GM23338 (cell line): ENCODE measurements around the gene CACNG7. TPM values are rescaled to one million over a fixed set of nuclear protein-coding genes. Genes with fewer than 3 reads are reported as not detected.

ENCODE experiments used
- ATAC-seq: fragments of 200-7000 bp; cut with Tn5 transposase; 3 replicates; pipeline ENCODE4 v1.9.1; 2020
- DNase-seq: peaks from one replicate; pipeline ENCODE4 v3.0.0-alpha.2; 2015; ENCODE audit warnings: low spot score
- H2AFZ ChIP-seq: fragments of 200-600 bp; sonication (generic); 2 replicates; pipeline ENCODE4 v1.8.0; 2016; ENCODE audit warnings: antibody characterized with exemption, mild to moderate bottlenecking, moderate library complexity
- H3F3A ChIP-seq: fragments of 200-600 bp; sonication (generic); replicated peaks from 2 replicates; pipeline ENCODE4 v1.8.0; 2017; ENCODE audit warnings: antibody characterized with exemption, mixed run types, low read depth
- H3K27ac ChIP-seq: fragments of 200-600 bp; sonication (generic); 2 replicates; pipeline ENCODE4 v1.6.1; 2016; ENCODE audit warnings: low read depth
- H3K27me3 ChIP-seq: fragments of 200-600 bp; sonication (generic); 2 replicates; pipeline ENCODE4 v1.8.0; 2016; ENCODE audit warnings: mild to moderate bottlenecking, mixed run types, moderate library complexity; ENCODE audit not compliant: insufficient read depth
- H3K36me3 ChIP-seq: fragments of 200-600 bp; sonication (generic); 2 replicates; pipeline ENCODE4 v1.8.0; 2016; ENCODE audit warnings: mild to moderate bottlenecking; ENCODE audit not compliant: insufficient read depth
- H3K4me1 ChIP-seq: fragments of 200-600 bp; sonication (generic); 2 replicates; pipeline ENCODE4 v1.8.0; 2016; ENCODE audit warnings: mild to moderate bottlenecking, moderate library complexity; ENCODE audit not compliant: insufficient read depth
- H3K4me2 ChIP-seq: fragments of 200-600 bp; sonication (generic); 2 replicates; pipeline ENCODE4 v1.7.1; 2017; ENCODE audit warnings: mixed run types
- H3K4me3 ChIP-seq: fragments of 200-600 bp; sonication (generic); 2 replicates; pipeline ENCODE4 v1.6.1; 2016; ENCODE audit warnings: mixed run types
- H3K79me2 ChIP-seq: fragments of 200-600 bp; sonication (generic); replicated peaks from 2 replicates; pipeline ENCODE4 v1.8.0; 2017; ENCODE audit warnings: mild to moderate bottlenecking; ENCODE audit not compliant: insufficient read depth
- H3K9me2 ChIP-seq: fragments of 200-600 bp; sonication (generic); 2 replicates; pipeline ENCODE4 v1.8.0; 2017; ENCODE audit not compliant: insufficient read depth
- H4K20me1 ChIP-seq: fragments of 200-600 bp; sonication (generic); replicated peaks from 2 replicates; pipeline ENCODE4 v1.8.0; 2017; ENCODE audit warnings: mild to moderate bottlenecking; ENCODE audit not compliant: insufficient read depth
- H3K27ac Mint-ChIP-seq: 2 replicates; pipeline ENCODE4 v1.8.0; 2020; ENCODE audit warnings: inconsistent platforms, mild to moderate bottlenecking, moderate library complexity, mixed read lengths
- H3K27me3 Mint-ChIP-seq: 3 replicates; pipeline ENCODE4 v1.8.0; 2022; ENCODE audit warnings: low read depth, mild to moderate bottlenecking, moderate library complexity, mixed read lengths, inconsistent platforms; ENCODE audit not compliant: insufficient read depth, poor library complexity
- H3K36me3 Mint-ChIP-seq: 3 replicates; pipeline ENCODE4 v1.8.0; 2021; ENCODE audit warnings: low read depth, mild to moderate bottlenecking, inconsistent platforms, moderate library complexity, mixed read lengths
- H3K4me1 Mint-ChIP-seq: 3 replicates; pipeline ENCODE4 v1.8.0; 2020; ENCODE audit warnings: mild to moderate bottlenecking, inconsistent platforms, mixed read lengths
- H3K4me3 Mint-ChIP-seq: 3 replicates; pipeline ENCODE4 v1.8.0; 2021; ENCODE audit warnings: moderate library complexity, mild to moderate bottlenecking, inconsistent platforms, mixed read lengths
- H3K9me3 Mint-ChIP-seq: 3 replicates; pipeline ENCODE4 v1.8.0; 2020; ENCODE audit warnings: moderate library complexity, mild to moderate bottlenecking, inconsistent platforms, mixed read lengths
- CREB1 ChIP-seq: fragments of 250-450 bp; sonication (Bioruptor Pico); IDR thresholded peaks from 2 replicates; pipeline ENCODE4 v1.5.0; 2020; ENCODE audit warnings: low read depth, mild to moderate bottlenecking, moderate library complexity
- ETS1 ChIP-seq: IDR thresholded peaks from 2 replicates; pipeline ENCODE4 v1.6.1; 2016; ENCODE audit warnings: antibody characterized with exemption
- EZH2phosphoT487 ChIP-seq: fragments of 200-600 bp; sonication (generic); IDR thresholded peaks from one replicate; pipeline ENCODE4 v1.8.1; 2018; ENCODE audit warnings: antibody characterized with exemption; ENCODE audit not compliant: unreplicated experiment
- NANOG ChIP-seq: IDR thresholded peaks from 2 replicates; pipeline ENCODE4 v1.6.1; 2016; ENCODE audit warnings: antibody characterized with exemption, borderline replicate concordance
- POLR2AphosphoS5 ChIP-seq: IDR thresholded peaks from 2 replicates; pipeline ENCODE4 v1.6.1; 2016; ENCODE audit warnings: antibody characterized with exemption, low read depth
- STAT1 ChIP-seq: IDR thresholded peaks from one replicate; pipeline ENCODE4 v1.6.1; 2016; ENCODE audit warnings: antibody characterized with exemption; ENCODE audit not compliant: unreplicated experiment
- ZNF114 ChIP-seq: fragments of 250-450 bp; sonication (Bioruptor Pico); IDR thresholded peaks from 2 replicates; pipeline ENCODE4 v1.5.0; 2020; ENCODE audit warnings: mild to moderate bottlenecking, moderate library complexity
- ZNF331 ChIP-seq: fragments of 250-450 bp; sonication (Bioruptor Pico); IDR thresholded peaks from 2 replicates; pipeline ENCODE4 v1.5.0; 2020; ENCODE audit warnings: low read depth, mild to moderate bottlenecking, moderate library complexity
- long read RNA-seq: library from polyadenylated mRNA; unstranded; transcript quantifications from one replicate; pipeline ENCODE4 v2.0.0, GENCODE V29; 2020; ENCODE audit not compliant: unreplicated experiment
- polyA plus RNA-seq: library from polyadenylated mRNA; unstranded; fragments of >200 nt; fragmentation: Nextera tagmentation; extraction: Ambion mirVana; gene quantifications from 2 replicates; pipeline ENCODE4 v1.2.1, GENCODE V29; 2016
- total RNA-seq: library from RNA; depleted of rRNA; stranded (reverse); fragments of >200 nt; shearing (Covaris generic); gene quantifications from 2 replicates; pipeline ENCODE4 v1.2.3, GENCODE V29; 2014; rRNA removed
- TF ChIP-seq, protein P1 (sequence below): IDR thresholded peaks from one replicate; pipeline ENCODE4 v1.6.1; 2018; ENCODE audit warnings: antibody characterized with exemption; ENCODE audit not compliant: unreplicated experiment

The CACNG7 gene, protein sequence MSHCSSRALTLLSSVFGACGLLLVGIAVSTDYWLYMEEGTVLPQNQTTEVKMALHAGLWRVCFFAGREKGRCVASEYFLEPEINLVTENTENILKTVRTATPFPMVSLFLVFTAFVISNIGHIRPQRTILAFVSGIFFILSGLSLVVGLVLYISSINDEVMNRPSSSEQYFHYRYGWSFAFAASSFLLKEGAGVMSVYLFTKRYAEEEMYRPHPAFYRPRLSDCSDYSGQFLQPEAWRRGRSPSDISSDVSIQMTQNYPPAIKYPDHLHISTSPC
- total RNA-seq (15.6 and 17.9 TPM in 2 replicates), polyA plus RNA-seq (9.4 and 9.8 TPM in 2 replicates)
- long read RNA-seq, result 0 reads

DNA sequence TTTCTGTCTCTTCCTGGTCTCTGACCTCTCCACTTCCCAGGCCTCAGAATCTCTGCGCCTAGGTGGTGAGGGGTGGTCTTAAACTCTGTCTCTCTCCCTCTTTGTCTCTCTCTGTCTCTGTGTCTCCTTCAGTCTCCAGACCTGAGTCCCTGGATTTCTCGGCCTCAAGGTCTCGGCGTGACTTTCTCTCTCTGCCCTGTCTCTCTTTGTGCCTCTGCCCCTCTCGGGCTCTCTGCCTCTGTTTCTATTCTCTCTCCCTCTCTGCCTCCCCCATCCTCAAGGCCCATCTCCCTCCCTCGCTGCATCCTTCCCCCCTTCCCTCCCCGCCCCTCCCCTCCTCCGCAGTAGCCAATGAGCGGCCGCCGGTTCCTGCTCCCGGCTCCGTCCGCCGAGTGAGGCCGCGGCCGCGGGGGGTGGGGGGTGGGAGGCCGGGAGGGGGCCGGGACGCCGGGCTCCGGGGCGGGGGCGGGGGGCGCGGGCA, at the start of gene CACNG7:
Gene CACNG7 (plus strand): TSS at position 344 of the 481 bp plus-strand sequence. CDS start 3,554 bp downstream, outside the sequence.
- DNase-seq, result peak; percentile 83
- Mint-ChIP-seq H3K27ac (peak within 1 kb of the TSS; percentile 28), H3K9me3 (peaks cover 6% of the 10 kb centered on the region; the same call in 2 of the 3 replicates), H3K4me1 (peaks cover 47% of the 10 kb centered on the region), H3K27me3 (peaks cover 55% of the 10 kb centered on the region), H3K36me3 (peaks cover 17% of the 10 kb centered on the region), H3K4me3 (peak within 1 kb of the TSS; percentile 87)
- Histone ChIP-seq H3K4me2 (peak within 1 kb of the TSS; percentile 96), H2AFZ (peak within 1 kb of the TSS; percentile 88; the same call in 1 of the 2 replicates), H3K4me3 (peak within 1 kb of the TSS; percentile 95), H3K27me3 (peaks cover 41% of the 10 kb centered on the region), H3K36me3 (peaks cover 5% of the 10 kb centered on the region; the same call in 1 of the 2 replicates), H3K27ac (peak within 1 kb of the TSS; percentile 69; the same call in 1 of the 2 replicates), H3K9me2 (no peaks in the 10 kb centered on the region), H3K79me2 (peaks cover 31% of the 10 kb centered on the region), H3F3A (peaks cover 21% of the 10 kb centered on the region; the same call in 1 of the 2 replicates), H4K20me1 (no peaks in the 10 kb centered on the region; the same call in 1 of the 2 replicates), H3K4me1 (peaks cover 12% of the 10 kb centered on the region; the same call in 1 of the 2 replicates)
- peak; percentile 14 for ATAC-seq
- TF ChIP-seq EZH2phosphoT487 (no peak), POLR2AphosphoS5 (0 out of 2 replicates have a peak, but pooled peaks have one; percentile 24), ZNF114 (CRISPR knock-in tag) (no peak), NANOG (no peak), ETS1 (no peak), ZNF331 (CRISPR knock-in tag) (no peak)
- TF ChIP-seq, protein P1, sequence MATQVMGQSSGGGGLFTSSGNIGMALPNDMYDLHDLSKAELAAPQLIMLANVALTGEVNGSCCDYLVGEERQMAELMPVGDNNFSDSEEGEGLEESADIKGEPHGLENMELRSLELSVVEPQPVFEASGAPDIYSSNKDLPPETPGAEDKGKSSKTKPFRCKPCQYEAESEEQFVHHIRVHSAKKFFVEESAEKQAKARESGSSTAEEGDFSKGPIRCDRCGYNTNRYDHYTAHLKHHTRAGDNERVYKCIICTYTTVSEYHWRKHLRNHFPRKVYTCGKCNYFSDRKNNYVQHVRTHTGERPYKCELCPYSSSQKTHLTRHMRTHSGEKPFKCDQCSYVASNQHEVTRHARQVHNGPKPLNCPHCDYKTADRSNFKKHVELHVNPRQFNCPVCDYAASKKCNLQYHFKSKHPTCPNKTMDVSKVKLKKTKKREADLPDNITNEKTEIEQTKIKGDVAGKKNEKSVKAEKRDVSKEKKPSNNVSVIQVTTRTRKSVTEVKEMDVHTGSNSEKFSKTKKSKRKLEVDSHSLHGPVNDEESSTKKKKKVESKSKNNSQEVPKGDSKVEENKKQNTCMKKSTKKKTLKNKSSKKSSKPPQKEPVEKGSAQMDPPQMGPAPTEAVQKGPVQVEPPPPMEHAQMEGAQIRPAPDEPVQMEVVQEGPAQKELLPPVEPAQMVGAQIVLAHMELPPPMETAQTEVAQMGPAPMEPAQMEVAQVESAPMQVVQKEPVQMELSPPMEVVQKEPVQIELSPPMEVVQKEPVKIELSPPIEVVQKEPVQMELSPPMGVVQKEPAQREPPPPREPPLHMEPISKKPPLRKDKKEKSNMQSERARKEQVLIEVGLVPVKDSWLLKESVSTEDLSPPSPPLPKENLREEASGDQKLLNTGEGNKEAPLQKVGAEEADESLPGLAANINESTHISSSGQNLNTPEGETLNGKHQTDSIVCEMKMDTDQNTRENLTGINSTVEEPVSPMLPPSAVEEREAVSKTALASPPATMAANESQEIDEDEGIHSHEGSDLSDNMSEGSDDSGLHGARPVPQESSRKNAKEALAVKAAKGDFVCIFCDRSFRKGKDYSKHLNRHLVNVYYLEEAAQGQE, result no peak

DNA sequence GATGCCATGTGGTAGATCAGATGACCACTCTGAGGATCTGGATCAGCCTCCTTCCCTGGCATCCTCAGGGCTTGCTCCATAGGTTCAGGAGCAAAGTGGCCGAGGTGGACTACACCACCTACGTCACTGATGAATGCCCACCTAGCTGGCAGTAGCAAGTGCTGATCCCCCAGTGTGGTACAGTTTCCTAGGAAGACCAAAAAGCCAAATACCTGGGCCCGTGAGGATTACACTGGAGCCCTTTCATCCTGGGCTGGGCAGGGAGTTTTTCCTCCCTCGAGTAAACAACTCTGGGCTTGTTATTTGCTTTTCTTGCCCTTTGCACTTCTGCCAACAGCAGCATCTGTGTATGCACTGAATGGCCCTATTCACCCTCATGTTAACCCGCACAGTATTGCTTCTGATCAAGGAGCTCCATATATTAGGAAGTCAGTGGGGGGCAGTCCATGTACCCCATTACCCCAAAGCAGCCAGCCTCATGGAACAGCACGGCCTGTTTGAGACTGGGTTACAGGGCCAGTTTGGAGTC, 44.7 kb upstream of the CACNG7 start:
- H3K9me2 ChIP-seq, result no peaks in the 10 kb centered on the region
- peaks cover 18% of the 10 kb centered on the region for H3K4me1 ChIP-seq
- no peaks in the 10 kb centered on the region; the same call in 2 of the 3 replicates for H3K9me3 Mint-ChIP-seq
- no peak overlapping the region; the same call in 2 of the 3 replicates for H3K4me3 Mint-ChIP-seq
- H3K36me3 Mint-ChIP-seq, result no peaks in the 10 kb centered on the region
- DNase-seq (no peak), ATAC-seq (no peak)
- no peaks in the 10 kb centered on the region for H3K27me3 ChIP-seq
- H3K79me2 ChIP-seq, result peaks cover 12% of the 10 kb centered on the region
- H3K4me2 ChIP-seq, result no peak overlapping the region
- peaks cover 14% of the 10 kb centered on the region; the same call in 2 of the 3 replicates for H3K4me1 Mint-ChIP-seq
- H3K27ac ChIP-seq, result no peak overlapping the region; the same call in 1 of the 2 replicates
- no peak overlapping the region for H3K4me3 ChIP-seq
- no peaks in the 10 kb centered on the region for H3K36me3 ChIP-seq
- H3K27ac Mint-ChIP-seq, result no peak overlapping the region
- H4K20me1 ChIP-seq, result no peaks in the 10 kb centered on the region; the same call in 1 of the 2 replicates
- peaks cover 15% of the 10 kb centered on the region; the same call in 1 of the 2 replicates for H3F3A ChIP-seq
- H3K27me3 Mint-ChIP-seq, result peaks cover 39% of the 10 kb centered on the region
- H2AFZ ChIP-seq, result no peak overlapping the region
- TF ChIP-seq STAT1 (no peak), EZH2phosphoT487 (no peak), CREB1 (CRISPR knock-in tag) (no peak), ZNF114 (CRISPR knock-in tag) (no peak), ZNF331 (CRISPR knock-in tag) (no peak)
